OCI-LY3 (cell line): ENCODE data around the gene SHLD2.
"Not testable (repeated sequence)": the region's sequence is repeated elsewhere in the genome, so short reads cannot be mapped to it uniquely, and the experiment has no call there.

Experiments
- H2AFZ ChIP-seq: fragments of 200-600, 300-600 bp; shearing (Covaris generic); 2 replicates; pipeline ENCODE4 v1.6.0; 2014; ENCODE audit warnings: antibody characterized with exemption, low read depth, low read length
- H3K27ac ChIP-seq: fragments of 200-600, 300-600 bp; sonication (generic); 2 replicates; pipeline ENCODE4 v1.5.1; 2014; ENCODE audit warnings: mild to moderate bottlenecking, low read length, moderate library complexity, mixed read lengths
- H3K27me3 ChIP-seq: fragments of 200-600, 300-600 bp; sonication (generic); 2 replicates; pipeline ENCODE4 v1.6.1; 2014; ENCODE audit warnings: low read depth, low read length, mixed read lengths
- H3K36me3 ChIP-seq: fragments of 200-600, 300-600 bp; sonication (generic); replicated peaks from 2 replicates; pipeline ENCODE3; 2014; ENCODE audit warnings: low read depth, low read length, mixed read lengths
- H3K4me1 ChIP-seq: fragments of 300-600, 200-600 bp; sonication (generic); 2 replicates; pipeline ENCODE4 v1.6.1; 2014; ENCODE audit warnings: low read length, mixed read lengths
- H3K4me2 ChIP-seq: fragments of 200-600, 300-600 bp; sonication (generic); 2 replicates; pipeline ENCODE4 v1.6.1; 2014; ENCODE audit warnings: low read length, mixed read lengths
- H3K4me3 ChIP-seq: fragments of 300-600, 200-600 bp; sonication (generic); 2 replicates; pipeline ENCODE4 v1.5.1; 2014; ENCODE audit warnings: antibody characterized with exemption, mild to moderate bottlenecking, low read length, moderate library complexity
- H3K79me2 ChIP-seq: fragments of 300-600, 200-600 bp; shearing (Covaris generic); 2 replicates; pipeline ENCODE4 v1.6.1; 2014; ENCODE audit warnings: mild to moderate bottlenecking, low read length, mixed read lengths
- H3K9ac ChIP-seq: fragments of 300-600, 200-600 bp; shearing (Covaris generic); 2 replicates; pipeline ENCODE4 v1.6.0; 2014; ENCODE audit warnings: mild to moderate bottlenecking, low read length, moderate library complexity
- H3K9me3 ChIP-seq: fragments of 200-600, 300-600 bp; shearing (Covaris generic); 2 replicates; pipeline ENCODE4 v1.6.1; 2014; ENCODE audit warnings: low read length, mixed read lengths; ENCODE audit not compliant: insufficient read depth
- H4K20me1 ChIP-seq: fragments of 200-600, 300-600 bp; sonication (generic); 2 replicates; pipeline ENCODE4 v1.6.1; 2016; ENCODE audit warnings: low read length, mixed read lengths; ENCODE audit not compliant: insufficient read depth
- CTCF ChIP-seq: fragments of 200-600, 300-600 bp; sonication (generic); IDR thresholded peaks from 2 replicates; pipeline ENCODE4 v1.5.1; 2014; ENCODE audit warnings: antibody characterized with exemption, low read length, low read depth
- EZH2phosphoT487 ChIP-seq: fragments of 200-600 bp; shearing (Covaris generic); IDR thresholded peaks from 2 replicates; pipeline ENCODE4 v1.6.1; 2018; ENCODE audit warnings: antibody characterized with exemption, mixed run types, low read depth

Gene SHLD2

GRCh38 chr10:87101996-87102395, 7.0 kb downstream of the SHLD2 start:
- Histone ChIP-seq H3K79me2 (peaks cover 18% of the 10 kb centered on the region), H3K9ac (no peak overlapping the region), H3K27ac (no peak overlapping the region), H2AFZ (no peak overlapping the region), H3K4me2 (no peak overlapping the region), H3K4me1 (no peaks in the 10 kb centered on the region; the same call in 1 of the 2 replicates), H3K9me3 (no peaks in the 10 kb centered on the region), H3K36me3 (peaks cover 23% of the 10 kb centered on the region), H3K27me3 (no peaks in the 10 kb centered on the region), H3K4me3 (no peak overlapping the region), H4K20me1 (no peaks in the 10 kb centered on the region)
- no peak for TF ChIP-seq EZH2phosphoT487
- no peak for TF ChIP-seq CTCF

GRCh38 chr10:87104727-87105126, 9.7 kb downstream of the SHLD2 start:
- H3K9me3 ChIP-seq, H3K27me3 ChIP-seq, H2AFZ ChIP-seq, H3K4me1 ChIP-seq, H3K9ac ChIP-seq, H3K4me3 ChIP-seq, H3K27ac ChIP-seq, H4K20me1 ChIP-seq, H3K79me2 ChIP-seq, H3K4me2 ChIP-seq: not testable (repeated sequence)
- H3K36me3 ChIP-seq: peaks cover 15% of the 10 kb centered on the region

- no peak overlapping the region for H3K4me2 ChIP-seq
- no peaks in the 10 kb centered on the region for H3K9me3 ChIP-seq
- no peak overlapping the region for H2AFZ ChIP-seq
- H4K20me1 ChIP-seq: no peaks in the 10 kb centered on the region
- H3K36me3 ChIP-seq: peaks cover 12% of the 10 kb centered on the region
- H3K27me3 ChIP-seq: no peaks in the 10 kb centered on the region
- TF ChIP-seq EZH2phosphoT487 (no peak), CTCF (no peak)
- no peak overlapping the region for H3K27ac ChIP-seq
- no peaks in the 10 kb centered on the region for H3K4me1 ChIP-seq
- H3K9ac ChIP-seq: no peak overlapping the region
- H3K4me3 ChIP-seq: no peak overlapping the region
- peaks cover 9% of the 10 kb centered on the region; the same call in 1 of the 2 replicates for H3K79me2 ChIP-seq
Measured at GRCh38 chr10:87105446-87106124, 10.6 kb downstream of the SHLD2 start.

GRCh38 chr10:87118122-87118521, 23.1 kb downstream of the SHLD2 start:
- H3K79me2 ChIP-seq, H3K36me3 ChIP-seq, H3K9ac ChIP-seq, H3K27me3 ChIP-seq, H2AFZ ChIP-seq, H3K27ac ChIP-seq, H3K4me2 ChIP-seq, H3K4me1 ChIP-seq, H4K20me1 ChIP-seq, H3K4me3 ChIP-seq, H3K9me3 ChIP-seq: not testable (repeated sequence)

GRCh38 chr10:87119029-87119428, 24.0 kb downstream of the SHLD2 start:
- not testable (repeated sequence) for H3K9me3 ChIP-seq, H3K4me1 ChIP-seq, H3K27me3 ChIP-seq, H3K36me3 ChIP-seq, H3K9ac ChIP-seq, H4K20me1 ChIP-seq, H3K4me3 ChIP-seq, H3K4me2 ChIP-seq, H2AFZ ChIP-seq, H3K27ac ChIP-seq, H3K79me2 ChIP-seq

- H3K4me3 ChIP-seq, H2AFZ ChIP-seq, H3K27ac ChIP-seq, H4K20me1 ChIP-seq, H3K9ac ChIP-seq, H3K36me3 ChIP-seq, H3K27me3 ChIP-seq, H3K4me2 ChIP-seq, H3K9me3 ChIP-seq, H3K79me2 ChIP-seq, H3K4me1 ChIP-seq: not testable (repeated sequence)
Measured at GRCh38 chr10:87123351-87123750, 28.3 kb downstream of the SHLD2 start.

GRCh38 chr10:87127048-87127447, 32.0 kb downstream of the SHLD2 start:
- not testable (repeated sequence) for H3K36me3 ChIP-seq, H4K20me1 ChIP-seq, H3K9ac ChIP-seq, H3K4me2 ChIP-seq, H3K27me3 ChIP-seq, H3K9me3 ChIP-seq, H3K4me3 ChIP-seq, H3K79me2 ChIP-seq, H3K4me1 ChIP-seq, H2AFZ ChIP-seq, H3K27ac ChIP-seq

- H3K9ac ChIP-seq, H2AFZ ChIP-seq, H3K4me1 ChIP-seq, H4K20me1 ChIP-seq, H3K27ac ChIP-seq, H3K79me2 ChIP-seq, H3K4me3 ChIP-seq, H3K36me3 ChIP-seq, H3K4me2 ChIP-seq, H3K27me3 ChIP-seq, H3K9me3 ChIP-seq: not testable (repeated sequence)
Measured at GRCh38 chr10:87127607-87128156, 32.7 kb downstream of the SHLD2 start.
